K562 (cell line): Measurements from ENCODE around the gene SPACA9. TPM values are rescaled to one million over a fixed set of nuclear protein-coding genes. Genes with fewer than 3 reads are reported as not detected.

Experiments used
- ATAC-seq: fragments of 200-7000 bp; cut with Tn5 transposase; 3 replicates; pipeline ENCODE4 v1.9.1; 2020; ENCODE audit warnings: moderate library complexity
- BruUV-seq: library from RNA; stranded (reverse); fragments of 400-500 nt; replicated peaks from 2 replicates; lab custom pipeline; 2021; lab: Mats Ljungman, UMichigan
- CTCF ChIA-PET: fragments of 300-600 bp; formaldehyde crosslinking; extraction: SDS; loops from one replicate; lab custom pipeline; 2021; ENCODE audit warnings: low intra/inter-chr PET ratio; lab: Yijun Ruan, JAX
- POLR2A ChIA-PET: fragments of 300-600, 350-650 bp; sonication (Branson Sonifier 250); formaldehyde crosslinking; extraction: SDS; loops from one replicate; lab custom pipeline; 2021; ENCODE audit warnings: antibody characterized with exemption, inconsistent platforms; lab: Yijun Ruan, JAX
- DNase-seq, 4 experiments: peaks; one replicate each; pipeline versions ENCODE4 v3.0.0 to v3.0.0-alpha.2; 2011 to 2018; ENCODE audit warnings: low spot score in 3 of 4, mixed read lengths in 3 of 4; ENCODE audit errors: extremely low read depth in 1 of 4
- FAIRE-seq: peaks from 2 replicates; lab custom pipeline; 2011; peaks lifted over from hg19 to GRCh38; lab: Jason Lieb, UNC
- H2AFZ ChIP-seq: 2 replicates; pipeline ENCODE4 v1.6.0; 2011; ENCODE audit warnings: low read depth, low read length, control low read depth, inconsistent platforms
- H3K27ac ChIP-seq: fragments of 200-600 bp; 3 replicates; pipeline ENCODE4 v1.8.0; 2011; ENCODE audit warnings: low read depth, mild to moderate bottlenecking, control low read depth, inconsistent platforms, low read length, moderate library complexity, mixed read lengths; ENCODE audit errors: extremely low read depth
- H3K27me3 ChIP-seq, 2 experiments: fragments of 300-600 bp in 1 of 2; 2 replicates in 1 of 2; 3 replicates in 1 of 2; pipeline versions ENCODE4 v1.6.0 to v1.8.0; 2011; ENCODE audit warnings: inconsistent platforms in 2 of 2, low read length in 2 of 2, mild to moderate bottlenecking in 1 of 2, mixed read lengths in 1 of 2, moderate library complexity in 1 of 2; ENCODE audit not compliant: control insufficient read depth in 2 of 2, insufficient read depth in 2 of 2
- H3K36me3 ChIP-seq: fragments of 300-600 bp; 3 replicates; pipeline ENCODE4 v1.8.0; 2011; ENCODE audit warnings: mild to moderate bottlenecking, low read length, inconsistent platforms; ENCODE audit not compliant: control insufficient read depth, insufficient read depth
- H3K4me1 ChIP-seq, 2 experiments: fragments of 200-600 bp in 1 of 2; replicated peaks in 1 of 2; 2 replicates in 1 of 2; 3 replicates in 1 of 2; pipeline versions ENCODE4 v1.5.1 to v1.8.0; 2011; ENCODE audit warnings: inconsistent platforms in 2 of 2, low read length in 2 of 2, mild to moderate bottlenecking in 1 of 2, mixed read lengths in 1 of 2, moderate library complexity in 1 of 2; ENCODE audit not compliant: control insufficient read depth in 2 of 2, insufficient read depth in 2 of 2
- H3K4me2 ChIP-seq: 2 replicates; pipeline ENCODE4 v1.6.1; 2011; ENCODE audit warnings: low read length, control low read depth, inconsistent platforms, mixed read lengths; ENCODE audit not compliant: insufficient read depth
- H3K4me3 ChIP-seq: fragments of 200-600 bp; sonication (generic), shearing (Covaris generic); 2 replicates; pipeline ENCODE4 v1.5.1; 2016; ENCODE audit warnings: control low read depth, inconsistent platforms
- H3K79me2 ChIP-seq: fragments of 200-600 bp; 3 replicates; pipeline ENCODE4 v1.8.0; 2011; ENCODE audit warnings: low read length, inconsistent platforms; ENCODE audit not compliant: control insufficient read depth, insufficient read depth
- H3K9ac ChIP-seq, 2 experiments: 2 replicates each; pipeline versions ENCODE4 v1.6.0 to v1.6.1; 2011; ENCODE audit warnings: low read depth in 2 of 2, low read length in 2 of 2, control low read depth in 1 of 2, inconsistent platforms in 1 of 2, mild to moderate bottlenecking in 1 of 2, mixed read lengths in 1 of 2; ENCODE audit not compliant: insufficient read depth in 1 of 2
- H3K9me1 ChIP-seq: one replicate; pipeline ENCODE4 v1.6.0; 2011; ENCODE audit warnings: inconsistent platforms, mild to moderate bottlenecking, low read length, moderate library complexity; ENCODE audit not compliant: control insufficient read depth, insufficient read depth
- H3K9me3 ChIP-seq: replicated peaks from 2 replicates; pipeline ENCODE4 v1.5.1; 2011; ENCODE audit warnings: low read depth, low read length, inconsistent platforms; ENCODE audit not compliant: control insufficient read depth, insufficient read depth
- H4K20me1 ChIP-seq: replicated peaks from 2 replicates; pipeline ENCODE4 v1.6.1; 2011; ENCODE audit warnings: low read length, inconsistent platforms, mixed read lengths; ENCODE audit not compliant: control insufficient read depth, insufficient read depth
- ATF3 ChIP-seq, 2 experiments: fragments of 450-650 bp in 1 of 2; sonication (generic) in 1 of 2; formaldehyde crosslinking in 1 of 2; IDR thresholded peaks in 1 of 2; conservative IDR thresholded peaks in 1 of 2; 2 replicates each; pipeline versions ENCODE4 v1.6.1 to v1.8.1; 2016 to 2023; ENCODE audit warnings: mild to moderate bottlenecking in 2 of 2, moderate library complexity in 2 of 2, inconsistent platforms in 1 of 2, missing genetic modification reagents in 1 of 2
- CREB5 ChIP-seq: fragments of 250-450 bp; sonication (Bioruptor Pico); IDR thresholded peaks from 2 replicates; pipeline ENCODE4 v1.5.0; 2020; ENCODE audit warnings: mild to moderate bottlenecking
- GATAD2B ChIP-seq: fragments of 450-650 bp; IDR thresholded peaks from 2 replicates; pipeline ENCODE4 v1.6.1; 2017; ENCODE audit warnings: mild to moderate bottlenecking, borderline replicate concordance
- GTF2F1 ChIP-seq: IDR thresholded peaks from 2 replicates; pipeline ENCODE4 v1.6.1; 2011; ENCODE audit warnings: low read depth, low read length, improper control_type of control experiment
- MTF1 ChIP-seq: fragments of 250-450 bp; sonication (Bioruptor Pico); IDR thresholded peaks from 2 replicates; pipeline ENCODE4 v1.9.0; 2021; ENCODE audit warnings: moderate library complexity, mild to moderate bottlenecking, inconsistent platforms, borderline replicate concordance
- NKRF ChIP-seq: fragments of 450-650 bp; IDR thresholded peaks from 2 replicates; pipeline ENCODE4 v1.6.1; 2016; ENCODE audit warnings: borderline replicate concordance
- SIRT6 ChIP-seq: IDR thresholded peaks from one replicate; pipeline ENCODE4 v1.6.1; 2012; ENCODE audit warnings: low read depth, mild to moderate bottlenecking, control low read depth, inconsistent platforms, low read length, moderate library complexity
- ZBTB12 ChIP-seq: fragments of 250-450 bp; sonication (Bioruptor Pico); IDR thresholded peaks from 2 replicates; pipeline ENCODE4 v1.4.0; 2020
- ZNF23 ChIP-seq: fragments of 250-450 bp; sonication (Bioruptor Pico); IDR thresholded peaks from 2 replicates; pipeline ENCODE4 v1.4.0; 2020; ENCODE audit warnings: mild to moderate bottlenecking
- WGBS: fragments of 100-300 bp; shearing (Covaris generic); methylation state at CpG from one replicate; pipeline ENCODE4 v1.1.6; 2016; ENCODE audit warnings: low coverage, mixed read lengths; ENCODE audit not compliant: insufficient coverage; ENCODE audit errors: missing lambda C conversion rate; 5-methylcytosine and 5-hydroxymethylcytosine counted together
- in situ Hi-C: fragments of 300-500 bp; cut with MboI; formaldehyde crosslinking; loops from 4 replicates; pipeline ENCODE4 v1.15.0; 2018; ENCODE audit warnings: inconsistent platforms, mixed read lengths
- intact Hi-C: fragments of 100-400 bp; cut with micrococcal nuclease; formaldehyde crosslinking; loops from 2 replicates; pipeline ENCODE4 v1.14.2; 2022
- polyA plus RNA-seq, 8 experiments: library from polyadenylated mRNA; depleted of rRNA in 4 of 8; stranded (reverse) in 5 of 8; unstranded in 3 of 8; fragments of >200 nt; fragmentation: Nextera tagmentation in 2 of 8; fragmentation: Illumina TruSeq in 1 of 8; extraction: Ambion mirVana in 2 of 8; extraction: Trizol in 1 of 8; gene quantifications; 2 replicates each; pipeline versions ENCODE4 v1.2.1 to v1.2.3, GENCODE V29; 2011 to 2014; ENCODE audit warnings: inconsistent platforms in 1 of 8, missing spikeins in 1 of 8
- total RNA-seq, 7 experiments: library from RNA; depleted of rRNA in 6 of 7; stranded (reverse); fragments of >200 nt in 6 of 7; fragmentation: Illumina TruSeq in 2 of 7; extraction: Trizol in 2 of 7; gene quantifications; 2 replicates each; pipeline versions ENCODE4 v1.2.1 to v1.2.3, GENCODE V29; 2011 to 2021; ENCODE audit warnings: low replicate concordance in 1 of 7

Gene SPACA9
- total and polyA plus RNA-seq, 9 of the 15 experiments (the other 6 are each of a cell fraction or from before 2014, with no cell fraction given): 0.06 to 0.51 (median 0.36) TPM

- ChIA-PET CTCF (no interaction called here), POLR2A (interaction anchor here (0.6 to 1.1 kb wide), 4 partner anchors 8 to 522 kb away, joined by 3 read pairs; no protein-coding TSS in a partner anchor)
- H3K4me2 ChIP-seq: no peak overlapping the region
- H4K20me1 ChIP-seq: 0 out of 2 replicates have a peak, but pooled peaks cover 5% of the 10 kb centered on the region
- H3K36me3 ChIP-seq: no peaks in the 10 kb centered on the region
- no peaks in the 10 kb centered on the region for H3K79me2 ChIP-seq
- no peak overlapping the region for H2AFZ ChIP-seq
- no peak for FAIRE-seq
- H3K9ac ChIP-seq: no peak overlapping the region
- H3K27ac ChIP-seq: no peak overlapping the region
- no peaks in the 10 kb centered on the region for H3K9me1 ChIP-seq
- DNase-seq: no peak
- H3K4me3 ChIP-seq: no peak overlapping the region
- H3K9me3 ChIP-seq: no peaks in the 10 kb centered on the region
- intact Hi-C loops (no loop called here), in situ Hi-C loops (no loop called here)
- no peak for ATAC-seq
- no TSS peak for BruUV-seq
- H3K4me1 ChIP-seq: no peaks in the 10 kb centered on the region; a peak in 1 of 5 replicates
- peaks cover 60 to 72% of the 10 kb centered on the region in 2 experiments for H3K27me3 ChIP-seq
- 7% methylated on average over 24 of the region's 24 CpGs for WGBS
- no peak for TF ChIP-seq CREB5 (CRISPR knock-in tag)
- TF ChIP-seq ZNF23 (CRISPR knock-in tag): no peak
- no peak for TF ChIP-seq ZBTB12 (CRISPR knock-in tag)
- no peak for TF ChIP-seq GATAD2B
- TF ChIP-seq MTF1 (CRISPR knock-in tag): no peak
- no peak for TF ChIP-seq SIRT6
- TF ChIP-seq ATF3 (IDR thresholded peaks at IDR 0.05): no peak
- TF ChIP-seq ATF3 (CRISPR knock-in tag; conservative IDR thresholded peaks at IDR 0.05): no peak
- no peak for TF ChIP-seq NKRF
- TF ChIP-seq GTF2F1: no peak
Measured at GRCh38 chr9:132833550-132834121, 45.1 kb upstream of the SPACA9 start.
